GM21390 (cell line): ENCODE results near the gene DCST2.

ENCODE experiments used
- ATAC-seq: cut with Tn5 transposase; IDR thresholded peaks from one replicate; pipeline ENCODE4 v1.9.1; 2021; ENCODE audit not compliant: unreplicated experiment

DCST2 gene

DNA sequence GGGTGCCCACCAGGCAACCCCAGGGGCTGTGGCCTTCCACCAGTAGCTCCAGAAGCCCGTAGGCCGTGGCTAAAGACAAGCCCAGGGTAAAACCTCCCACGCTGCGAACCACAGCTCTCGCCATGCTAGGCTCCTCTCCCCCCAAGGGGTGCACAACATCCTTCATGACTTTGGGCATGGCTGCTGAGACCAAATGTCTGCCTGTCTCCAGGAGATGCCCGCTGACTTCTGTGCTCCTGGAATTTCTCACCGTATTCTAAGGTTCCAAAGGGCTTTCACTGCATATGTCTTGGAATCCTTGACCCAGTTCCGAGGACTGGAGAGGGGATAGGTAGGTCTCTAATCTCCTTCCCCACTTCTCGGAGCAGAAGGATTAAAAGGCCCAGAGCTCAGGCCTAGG, at the start of gene DCST2, which contains the start of gene DCST1:
Gene DCST2, minus strand, starts transcription at position 258 of the 400 bp plus-strand sequence. Its CDS starts 80 bp downstream, at position 178.
Gene DCST1, plus strand, starts transcription at position 301 of the 400 bp plus-strand sequence. CDS start 213 bp downstream, outside the sequence.
- ATAC-seq = no peak

DNA sequence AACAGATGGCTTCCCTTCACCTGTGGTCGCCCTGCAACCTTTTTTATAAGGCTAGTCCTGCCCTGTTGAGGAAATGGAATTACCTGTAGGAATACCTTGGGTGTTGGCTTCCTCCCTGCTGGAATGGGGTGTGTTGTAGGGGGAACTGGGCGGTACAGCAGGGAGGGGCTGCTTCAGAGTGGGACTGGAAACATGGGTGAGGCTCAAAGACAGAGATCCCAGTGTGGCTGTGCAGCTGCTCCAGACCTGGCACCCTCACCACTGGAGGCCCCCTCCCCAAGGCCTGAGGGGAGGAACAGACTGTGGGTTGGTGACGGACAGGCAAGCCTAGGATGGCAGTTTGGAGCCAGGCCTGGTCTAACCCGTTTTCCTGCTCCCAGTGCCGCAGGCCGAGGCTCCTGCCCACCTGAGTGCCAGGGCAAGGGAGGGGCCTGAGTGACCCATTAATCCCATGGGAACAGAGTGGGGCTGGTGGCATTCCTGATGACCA, 49.5 kb upstream of the DCST2 start:
- ATAC-seq = no peak

DNA sequence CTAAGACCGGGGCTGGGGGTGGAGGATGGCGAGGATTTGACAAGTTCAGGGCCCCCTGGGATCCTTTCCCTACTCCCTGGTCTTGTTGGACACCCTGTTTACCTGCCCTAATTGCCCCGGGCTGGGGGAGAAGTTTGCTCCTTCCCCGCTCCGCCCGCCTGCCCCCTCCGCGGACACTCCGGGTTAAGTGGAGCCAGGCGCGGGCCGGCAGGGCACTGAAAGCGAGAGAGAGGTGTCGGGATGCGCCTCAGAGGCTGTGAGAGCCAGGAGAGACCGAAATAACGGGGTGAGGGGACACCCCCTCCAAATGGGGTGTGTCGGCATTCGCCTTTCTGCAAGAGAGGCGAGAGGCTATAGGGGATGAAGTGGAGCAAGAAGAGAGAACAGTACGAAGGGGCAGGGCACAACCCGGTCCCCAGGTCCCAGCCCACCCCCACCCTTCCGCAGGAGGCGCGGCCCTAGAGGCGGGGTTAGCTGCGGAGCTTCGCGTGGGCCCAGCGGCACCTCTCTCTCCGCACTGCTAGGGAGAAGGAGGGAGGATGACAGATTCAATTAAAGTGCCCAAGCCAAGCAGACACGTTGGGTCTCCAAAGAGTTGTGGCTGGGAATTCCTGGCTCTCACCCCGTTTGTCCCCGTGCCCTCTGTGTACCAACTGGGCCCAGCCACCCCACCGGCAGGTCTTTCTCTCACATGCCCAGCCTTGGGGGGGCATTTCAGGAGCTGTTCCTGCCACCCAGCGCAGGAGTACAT, 48.9 kb upstream of the DCST2 start:
- no peak for ATAC-seq

DNA sequence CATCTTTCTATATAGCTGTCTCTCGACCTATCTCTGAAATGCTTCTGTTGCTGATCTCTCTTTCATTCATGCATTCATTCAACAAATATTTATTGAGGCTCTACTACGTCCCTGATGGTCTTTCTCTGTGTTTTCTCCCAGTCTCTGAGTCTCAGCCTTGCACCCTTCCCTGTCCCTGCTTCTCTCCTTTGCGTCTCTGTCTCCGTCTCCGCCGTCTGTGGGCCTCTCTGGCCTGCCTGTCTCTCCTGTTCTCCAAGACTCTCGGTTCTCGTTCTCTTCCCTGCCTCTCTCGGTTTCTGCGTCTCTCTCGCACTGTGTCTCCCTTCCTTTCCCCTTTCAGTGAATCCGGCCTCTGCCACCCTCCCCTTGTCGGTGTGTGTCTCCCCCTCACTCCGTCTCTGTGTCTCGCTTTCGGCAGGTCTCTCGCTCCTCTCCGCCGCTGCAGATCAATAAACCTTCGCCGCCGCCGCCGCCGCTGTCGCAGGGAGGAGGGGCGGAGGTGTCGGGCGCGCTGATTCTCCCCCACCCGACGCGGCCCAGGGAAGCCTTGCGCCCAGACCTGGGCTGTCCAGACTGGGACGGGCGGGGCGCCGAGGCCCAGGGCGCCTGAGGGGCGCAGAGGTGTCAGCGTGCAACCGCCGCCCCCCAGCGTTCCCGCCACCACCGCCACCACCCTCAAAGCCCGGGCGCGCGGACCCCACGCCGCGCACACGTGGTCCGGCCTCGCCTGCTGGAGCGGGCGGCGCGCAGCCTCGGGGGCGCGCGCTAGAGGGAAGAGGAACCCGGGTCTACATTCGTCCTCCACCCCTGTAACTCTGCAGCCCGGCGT, 48.1 kb upstream of the DCST2 start:
- no peak for ATAC-seq

DNA sequence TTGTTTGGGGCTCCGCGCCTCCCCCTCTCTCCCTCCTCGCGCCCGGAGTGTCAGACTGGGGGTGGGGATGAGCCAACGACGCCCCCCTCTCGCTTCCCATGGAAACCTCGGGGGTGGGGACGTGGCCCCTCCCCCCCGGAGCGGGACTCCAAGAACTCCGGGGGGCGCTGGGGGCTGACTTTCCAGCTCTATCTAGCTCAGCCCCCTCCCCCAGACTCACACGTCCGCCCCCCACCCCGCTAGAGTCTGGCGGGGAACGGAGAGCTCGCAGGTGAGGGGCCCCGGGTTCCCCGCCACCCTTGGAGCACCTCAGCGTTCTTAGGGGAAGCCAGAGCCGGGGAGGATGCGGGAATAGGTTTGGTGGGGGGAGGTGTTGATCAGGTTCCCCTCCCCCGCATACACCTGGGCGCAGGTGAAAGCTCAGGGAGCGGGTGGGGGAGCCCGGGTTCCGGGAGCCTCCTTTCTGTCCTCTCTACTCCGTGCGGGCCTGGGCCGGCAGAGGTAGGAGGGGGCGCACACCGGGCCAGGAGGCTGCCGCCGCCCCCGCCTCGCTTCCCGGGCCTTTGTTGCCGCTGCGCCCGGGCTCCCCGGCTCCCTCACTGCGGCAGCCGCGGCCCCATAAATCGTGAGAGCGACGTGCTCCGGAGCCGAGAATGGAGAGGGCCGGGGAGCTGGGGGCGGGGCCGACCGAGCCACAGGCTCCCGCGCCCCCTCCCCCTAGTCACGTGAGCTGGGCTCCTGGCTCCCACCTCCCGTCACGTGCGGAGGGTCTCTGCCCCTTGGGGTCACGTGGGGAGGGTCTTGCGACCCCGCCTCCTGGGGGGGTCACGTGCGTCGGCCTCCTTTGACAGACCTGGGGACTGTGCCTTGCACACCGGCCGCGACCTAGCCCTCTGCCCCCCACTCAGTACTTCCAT, 47.0 kb upstream of the DCST2 start:
- no peak for ATAC-seq

DNA sequence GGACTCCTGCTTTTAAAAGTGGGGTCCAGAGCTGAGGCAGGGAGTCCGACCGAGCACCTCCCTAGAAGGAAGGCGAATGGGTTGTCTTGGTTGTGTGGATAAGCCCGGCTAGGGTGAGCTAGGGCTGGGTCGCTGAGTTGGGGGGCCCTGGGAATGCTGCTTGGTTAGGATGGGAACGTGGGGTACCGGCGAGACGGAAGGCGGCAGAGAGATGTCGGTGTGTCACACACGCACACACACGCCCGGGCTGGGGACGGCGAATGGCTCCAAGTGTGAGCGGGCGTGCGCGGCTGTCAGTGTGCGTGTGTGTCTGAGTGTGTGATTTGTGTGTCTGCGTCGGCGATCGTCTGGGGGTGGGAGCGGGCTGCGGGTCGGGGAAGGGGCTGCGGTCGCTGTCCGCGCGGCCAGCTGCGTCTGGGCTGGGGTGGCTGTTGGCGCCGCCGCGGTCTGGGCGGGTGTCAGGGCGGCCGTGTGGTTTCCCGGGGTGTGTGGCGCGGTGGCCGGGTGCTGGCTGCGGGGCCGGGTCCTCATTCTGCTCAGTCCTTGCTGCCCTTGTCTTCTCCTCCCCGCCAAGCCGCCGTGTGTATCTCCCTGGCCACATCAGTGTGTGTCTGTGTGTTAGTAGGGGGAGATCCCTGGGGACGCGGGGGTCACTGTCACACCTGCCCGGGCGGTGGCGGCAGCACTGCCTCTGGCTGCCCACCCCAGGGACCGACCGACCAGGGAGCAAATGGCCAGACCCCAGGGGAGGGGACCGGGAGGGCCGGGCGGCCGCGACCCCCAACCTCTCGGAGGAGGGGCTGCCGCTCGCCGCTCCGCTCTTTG, 46.1 kb upstream of the DCST2 start:
- no peak for ATAC-seq

DNA sequence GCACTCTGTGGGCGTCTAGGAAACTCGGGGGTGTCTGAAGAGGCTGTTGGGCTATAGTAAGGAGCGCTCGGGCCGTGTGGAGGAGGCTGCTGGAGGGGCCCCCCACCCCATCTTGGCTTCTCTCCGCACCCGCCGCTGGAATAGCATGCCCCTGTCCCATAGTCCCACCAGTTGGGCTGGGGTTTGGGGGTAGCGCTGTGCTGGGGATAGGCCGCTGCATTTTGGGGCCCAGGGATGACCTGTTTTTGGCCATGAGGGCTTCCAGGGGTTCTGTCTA, 45.6 kb upstream of the DCST2 start:
- ATAC-seq = no peak

DNA sequence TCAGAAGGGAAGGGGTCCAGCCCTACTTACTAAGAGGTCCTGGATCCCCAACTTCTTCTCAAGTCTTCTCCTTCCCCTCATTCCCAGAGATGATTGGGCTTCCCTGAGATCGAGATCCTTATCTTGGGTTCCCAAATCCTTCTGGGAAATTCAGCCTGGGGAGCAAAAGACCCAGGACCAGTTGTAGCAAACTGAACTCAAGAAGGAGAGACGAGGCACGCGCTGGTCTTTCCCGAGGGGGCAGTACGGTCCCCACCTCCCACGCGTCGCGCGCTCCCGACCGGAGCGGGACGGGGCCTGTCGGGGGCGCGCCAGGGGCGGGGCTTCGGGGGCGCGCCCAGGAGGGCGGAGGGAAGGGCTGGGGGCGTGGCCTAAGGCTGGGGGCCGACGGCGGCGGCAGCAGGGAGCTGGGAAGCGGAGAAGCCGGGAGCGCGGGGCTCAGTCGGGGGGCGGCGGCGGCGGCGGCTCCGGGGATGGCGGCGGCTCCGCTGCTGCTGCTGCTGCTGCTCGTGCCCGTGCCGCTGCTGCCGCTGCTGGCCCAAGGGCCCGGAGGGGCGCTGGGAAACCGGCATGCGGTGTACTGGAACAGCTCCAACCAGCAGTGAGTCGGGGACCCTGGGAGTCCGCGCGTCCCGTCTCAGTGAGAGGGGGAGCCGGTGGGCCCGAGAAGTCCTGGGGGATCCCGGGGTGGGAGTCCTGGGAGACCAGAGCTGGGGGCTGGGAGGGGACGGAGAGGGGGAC, 45.1 kb upstream of the DCST2 start, which contains the start of gene EFNA3:
Gene EFNA3, plus strand, starts transcription at position 369 of the 741 bp plus-strand sequence. Its CDS starts 105 bp downstream, at position 474.
- ATAC-seq = no peak

DNA sequence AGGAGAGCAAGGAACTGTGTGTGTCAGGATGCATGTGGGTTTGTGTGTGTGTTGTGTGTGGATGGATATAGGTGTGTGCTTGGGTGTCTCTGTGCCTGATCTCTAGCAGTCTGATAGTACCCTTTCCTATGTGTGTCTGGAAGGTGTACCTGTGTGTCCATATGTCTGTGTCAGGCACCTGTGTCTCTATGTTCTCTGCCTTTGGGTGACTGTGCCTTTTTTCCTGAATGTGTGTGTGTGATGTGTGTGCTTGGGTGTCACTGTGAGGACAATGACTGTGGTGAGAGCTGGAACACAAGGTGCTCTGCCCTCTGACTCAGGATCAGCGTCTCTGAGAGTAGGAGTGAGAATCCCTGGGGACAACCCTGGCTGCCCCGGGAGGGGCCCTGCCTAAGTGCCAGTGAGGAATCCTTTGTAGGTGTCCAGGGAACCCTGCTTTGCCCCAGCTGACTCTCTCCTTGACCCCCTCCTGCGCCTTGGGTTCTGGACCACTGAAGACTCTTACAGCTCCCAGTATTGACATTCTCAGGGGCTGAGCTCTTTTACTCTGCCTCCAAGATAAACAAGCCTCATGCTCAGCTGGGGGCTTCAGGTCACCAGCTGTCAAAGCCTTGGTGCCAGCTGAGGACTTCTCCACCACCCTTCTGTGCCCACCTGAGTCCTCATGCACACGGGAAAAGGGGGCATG, 44.3 kb upstream of the DCST2 start:
- no peak for ATAC-seq

DNA sequence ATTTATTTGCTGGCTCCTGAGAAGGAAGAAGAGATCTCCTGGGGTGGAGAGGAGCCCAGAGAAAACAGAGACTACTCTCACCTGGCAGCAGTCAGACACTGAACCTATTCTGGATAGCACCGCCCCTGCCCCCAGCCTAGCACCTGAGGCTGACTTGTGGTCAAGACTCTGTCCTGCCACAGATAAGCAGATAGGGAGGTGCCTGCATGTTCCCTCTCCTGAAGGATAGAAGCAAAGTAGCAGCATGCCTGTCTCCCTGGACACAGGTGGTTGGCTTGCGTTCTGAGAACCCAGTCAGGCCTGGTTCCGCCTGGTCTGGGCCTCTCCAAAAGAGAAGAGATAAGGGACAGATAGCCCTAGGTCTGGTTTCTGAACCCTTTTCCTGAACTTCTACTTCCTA, 43.8 kb upstream of the DCST2 start:
- ATAC-seq = no peak

DNA sequence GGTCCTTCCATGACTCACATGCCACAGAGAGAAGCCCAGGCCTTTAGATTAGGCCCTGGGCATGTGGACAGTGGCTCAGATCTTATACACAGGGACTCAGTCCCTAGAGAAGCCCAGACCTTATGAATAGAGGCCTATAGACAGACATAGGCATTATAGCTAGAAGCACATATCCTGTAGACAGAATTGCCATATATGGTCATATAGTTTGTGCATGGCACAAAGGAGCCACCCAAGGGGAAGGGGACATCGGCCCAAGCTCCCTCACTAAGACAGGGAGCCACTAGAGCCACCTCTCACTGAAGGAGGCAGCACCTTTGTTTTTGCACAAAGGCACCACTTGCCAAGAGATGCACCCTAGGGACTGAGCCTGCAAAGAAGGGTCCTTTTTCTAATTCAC, 42.8 kb upstream of the DCST2 start:
- ATAC-seq = no peak

DNA sequence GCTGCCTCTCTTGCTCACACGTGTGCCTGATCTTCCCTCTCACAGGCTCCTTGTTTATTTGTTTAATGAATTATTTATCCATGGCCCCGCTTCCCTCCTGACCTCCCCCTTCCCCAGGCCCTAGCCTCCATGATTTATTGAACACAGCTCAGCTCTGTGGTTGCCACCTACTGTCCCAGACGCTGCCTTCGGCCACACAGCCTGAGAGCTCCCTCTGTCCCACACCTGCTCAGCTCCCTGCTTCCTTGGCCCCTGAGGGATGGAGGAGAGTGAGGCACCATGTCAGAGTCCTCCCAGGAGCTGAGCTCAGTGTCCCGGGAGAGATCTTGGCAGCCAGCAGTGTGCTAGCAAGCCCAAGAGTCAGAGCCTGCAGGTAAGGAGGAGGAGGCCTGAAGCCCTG, 42.0 kb upstream of the DCST2 start:
- ATAC-seq = no peak

DNA sequence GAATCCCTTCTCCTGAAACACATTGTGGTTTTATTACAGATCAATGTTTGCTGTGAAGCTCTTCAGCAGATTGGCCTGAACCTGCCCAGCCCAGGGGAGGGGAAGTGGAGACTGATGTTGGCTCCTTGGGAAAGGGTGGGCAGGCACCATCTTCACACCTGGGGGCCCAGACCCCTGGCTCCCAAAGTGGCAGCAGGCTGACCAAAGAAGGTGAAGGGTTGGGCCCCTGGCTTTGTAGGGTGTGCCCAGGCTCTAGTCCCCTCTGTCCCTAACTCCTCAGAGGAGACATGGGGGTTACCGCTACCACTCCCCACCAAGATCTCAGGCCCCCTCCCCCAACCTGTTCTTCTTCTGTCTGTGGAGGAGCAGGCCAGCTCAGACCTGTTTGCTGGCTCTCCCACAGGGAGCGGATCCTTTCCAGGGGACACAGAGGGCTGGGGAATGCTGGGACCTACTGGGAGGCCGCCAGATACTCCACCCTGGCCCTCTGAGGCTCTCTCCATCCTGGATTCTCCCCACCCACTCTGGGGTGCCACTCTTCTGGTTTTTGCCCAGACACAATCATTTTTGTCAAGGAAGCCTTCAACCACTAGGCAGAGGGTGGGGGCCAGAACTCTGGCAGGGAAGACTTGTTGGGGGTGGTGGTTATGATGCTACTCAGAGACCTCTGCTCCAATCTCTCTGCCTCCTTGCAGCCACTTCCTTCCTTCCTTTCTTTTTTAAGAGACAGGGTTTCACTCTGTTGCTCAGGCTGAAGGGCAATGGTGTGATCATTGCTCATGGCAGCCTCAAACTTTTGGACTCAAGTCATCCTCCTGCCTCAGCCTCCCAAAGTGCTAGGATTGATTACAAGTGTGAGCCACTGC, 40.0 kb upstream of the DCST2 start:
- no peak for ATAC-seq

DNA sequence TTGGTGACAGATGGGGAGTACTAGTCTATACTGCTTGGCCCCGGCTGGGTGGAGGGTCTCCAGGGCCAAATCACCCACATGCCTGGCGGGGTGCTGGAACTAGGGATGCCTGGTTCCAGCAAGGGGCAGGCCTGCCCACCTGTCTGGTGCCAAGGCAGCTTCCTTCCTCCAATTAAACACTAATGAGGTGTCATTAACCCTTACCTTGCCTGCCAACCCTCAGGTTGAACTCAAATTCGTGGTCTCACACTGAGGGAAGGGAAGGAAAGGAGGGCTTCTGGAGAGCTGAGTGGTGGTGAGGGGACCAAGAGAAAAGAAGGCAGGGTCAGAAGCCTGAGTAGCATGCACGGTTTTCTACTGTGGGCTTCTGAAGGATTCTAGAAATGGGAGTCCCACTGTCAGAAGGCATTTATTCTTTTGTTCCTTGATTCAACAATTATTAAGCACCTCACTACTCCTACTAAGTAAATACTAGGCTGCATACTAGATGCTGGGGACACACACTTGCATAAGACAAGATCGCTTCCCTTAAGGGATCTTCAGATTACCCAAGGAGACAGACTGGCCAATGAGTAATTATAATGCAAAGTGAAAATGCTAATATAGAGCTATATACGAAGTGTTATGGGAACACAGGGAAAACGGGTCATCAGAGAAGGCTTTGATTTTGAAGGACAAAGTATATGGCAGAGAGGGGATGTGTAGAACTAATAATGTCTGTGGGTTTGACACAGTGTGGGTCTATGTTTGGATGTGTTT, 39.1 kb upstream of the DCST2 start:
- ATAC-seq = no peak

DNA sequence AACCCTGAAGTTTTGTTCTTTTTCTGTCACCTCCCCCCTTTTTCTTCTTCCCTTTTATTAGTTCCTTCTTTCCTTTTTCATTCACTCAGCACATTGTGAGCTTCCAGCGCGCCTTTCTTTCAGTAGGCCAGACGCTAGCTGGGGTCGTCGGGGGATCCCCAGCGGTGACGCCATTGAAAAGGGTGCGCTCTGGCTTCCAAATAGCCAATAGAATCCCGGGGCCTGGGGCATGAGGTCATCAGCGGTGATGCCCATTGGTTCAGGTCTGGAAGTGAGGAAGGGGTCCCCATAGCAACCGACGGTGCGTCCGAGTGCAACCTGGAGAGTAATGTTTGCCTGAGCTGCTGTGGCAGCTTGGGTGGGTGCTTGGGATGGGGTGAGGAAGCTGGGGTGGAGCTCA, 38.1 kb upstream of the DCST2 start:
- no peak for ATAC-seq

DNA sequence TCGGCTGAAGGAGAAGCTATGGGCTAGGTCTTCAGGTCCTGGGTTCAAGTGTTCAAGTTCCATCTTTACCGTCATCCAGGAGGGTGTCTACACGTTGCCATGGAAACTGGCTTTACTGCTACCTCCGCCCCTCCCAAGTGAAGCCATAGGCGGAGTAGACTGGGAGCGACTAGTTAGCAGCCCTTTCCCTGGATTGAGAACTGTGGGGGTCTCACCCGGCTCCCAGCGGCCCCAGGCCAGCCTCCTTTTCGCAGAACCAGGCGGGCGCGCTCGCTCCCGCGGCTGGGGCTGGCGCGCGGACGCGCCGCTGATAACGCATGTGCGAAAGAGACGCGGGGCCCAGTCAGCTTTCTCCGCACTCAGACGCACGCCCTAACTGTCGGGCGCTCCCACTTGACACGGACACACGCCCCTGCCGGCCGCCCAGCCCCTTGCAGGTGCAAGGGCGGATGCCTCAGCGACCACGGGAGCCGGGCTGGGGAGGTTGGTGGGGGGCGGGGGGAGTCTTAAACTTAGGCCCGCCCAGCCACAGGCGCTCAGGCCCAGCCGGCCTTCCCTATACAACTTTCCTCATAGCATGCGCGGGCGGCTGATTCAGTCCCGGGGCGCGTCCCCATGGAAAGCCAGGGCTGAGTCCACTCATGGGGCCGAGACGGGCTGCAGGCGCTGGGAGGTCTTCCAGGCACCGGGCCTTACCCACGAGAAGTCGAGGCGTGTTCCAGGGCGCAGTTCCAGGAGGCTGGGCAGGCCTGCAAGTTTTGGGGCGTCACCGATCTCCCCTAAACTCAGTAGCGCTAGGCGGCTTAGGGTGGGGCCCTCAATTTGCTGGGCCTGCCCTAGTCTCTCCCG, 37.4 kb upstream of the DCST2 start:
- peak; percentile 64 for ATAC-seq
